Cardiac muscle cell (in vitro differentiated cells and primary cell): ENCODE data around the gene AUH. TPM values are rescaled to one million over a fixed set of nuclear protein-coding genes. Genes with fewer than 3 reads are reported as not detected.

Experiments
- DNase-seq, 2 donors: peaks; one replicate each; pipeline versions ENCODE4 v3.0.0 to v3.0.0-alpha.2; 2010 to 2017; ENCODE audit warnings: low read depth in 1 of 2, low spot score in 1 of 2
- H3K27ac ChIP-seq: fragments of 200-600 bp; sonication (generic); 2 replicates; pipeline ENCODE4 v1.5.1; 2016
- H3K27me3 ChIP-seq: fragments of 200-600 bp; sonication (generic); 2 replicates; pipeline ENCODE4 v1.6.0; 2016; ENCODE audit warnings: control low read depth
- H3K36me3 ChIP-seq: fragments of 200-600 bp; sonication (generic); 2 replicates; pipeline ENCODE4 v1.5.1; 2016; ENCODE audit warnings: control low read depth
- H3K4me1 ChIP-seq: fragments of 200-600 bp; sonication (generic); 2 replicates; pipeline ENCODE4 v1.8.1; 2017; ENCODE audit warnings: low read depth, mild to moderate bottlenecking, mixed run types
- H3K4me3 ChIP-seq: fragments of 200-600 bp; sonication (generic); 2 replicates; pipeline ENCODE4 v1.5.1; 2016; ENCODE audit warnings: mild to moderate bottlenecking
- H3K9me3 ChIP-seq: fragments of 200-600 bp; sonication (generic); 2 replicates; pipeline ENCODE4 v1.5.1; 2017; ENCODE audit warnings: low read depth, mild to moderate bottlenecking, control low read depth
- polyA plus RNA-seq: library from polyadenylated mRNA; unstranded; fragments of >200 nt; fragmentation: Nextera tagmentation; extraction: Ambion mirVana; gene quantifications from 2 replicates; pipeline ENCODE4 v1.2.1, GENCODE V29; 2016
- total RNA-seq: library from RNA; depleted of rRNA; stranded (reverse); fragments of >200 nt; gene quantifications from 2 replicates; pipeline ENCODE4 v1.2.3, GENCODE V29; 2016
- TF ChIP-seq, protein P1 (sequence below): IDR thresholded peaks from 2 replicates; pipeline ENCODE4 v1.5.1; 2012; ENCODE audit warnings: low read depth, mild to moderate bottlenecking, low read length

Gene AUH
- total and polyA plus RNA-seq, 2 experiments from 2014 or later = 52.0 to 68.8 TPM

GRCh38 chr9:91405343-91406077 is 43.8 kb upstream of the AUH start:
- TF ChIP-seq, protein P1, sequence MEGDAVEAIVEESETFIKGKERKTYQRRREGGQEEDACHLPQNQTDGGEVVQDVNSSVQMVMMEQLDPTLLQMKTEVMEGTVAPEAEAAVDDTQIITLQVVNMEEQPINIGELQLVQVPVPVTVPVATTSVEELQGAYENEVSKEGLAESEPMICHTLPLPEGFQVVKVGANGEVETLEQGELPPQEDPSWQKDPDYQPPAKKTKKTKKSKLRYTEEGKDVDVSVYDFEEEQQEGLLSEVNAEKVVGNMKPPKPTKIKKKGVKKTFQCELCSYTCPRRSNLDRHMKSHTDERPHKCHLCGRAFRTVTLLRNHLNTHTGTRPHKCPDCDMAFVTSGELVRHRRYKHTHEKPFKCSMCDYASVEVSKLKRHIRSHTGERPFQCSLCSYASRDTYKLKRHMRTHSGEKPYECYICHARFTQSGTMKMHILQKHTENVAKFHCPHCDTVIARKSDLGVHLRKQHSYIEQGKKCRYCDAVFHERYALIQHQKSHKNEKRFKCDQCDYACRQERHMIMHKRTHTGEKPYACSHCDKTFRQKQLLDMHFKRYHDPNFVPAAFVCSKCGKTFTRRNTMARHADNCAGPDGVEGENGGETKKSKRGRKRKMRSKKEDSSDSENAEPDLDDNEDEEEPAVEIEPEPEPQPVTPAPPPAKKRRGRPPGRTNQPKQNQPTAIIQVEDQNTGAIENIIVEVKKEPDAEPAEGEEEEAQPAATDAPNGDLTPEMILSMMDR = no peak
- H3K9me3 ChIP-seq = no peaks in the 10 kb centered on the region
- no peak overlapping the region for H3K4me3 ChIP-seq
- H3K4me1 ChIP-seq = peaks cover 5% of the 10 kb centered on the region
- peaks cover 16% of the 10 kb centered on the region for H3K36me3 ChIP-seq
- no peaks in the 10 kb centered on the region for H3K27me3 ChIP-seq
- H3K27ac ChIP-seq = no peak overlapping the region
- DNase-seq = no peak

DNA sequence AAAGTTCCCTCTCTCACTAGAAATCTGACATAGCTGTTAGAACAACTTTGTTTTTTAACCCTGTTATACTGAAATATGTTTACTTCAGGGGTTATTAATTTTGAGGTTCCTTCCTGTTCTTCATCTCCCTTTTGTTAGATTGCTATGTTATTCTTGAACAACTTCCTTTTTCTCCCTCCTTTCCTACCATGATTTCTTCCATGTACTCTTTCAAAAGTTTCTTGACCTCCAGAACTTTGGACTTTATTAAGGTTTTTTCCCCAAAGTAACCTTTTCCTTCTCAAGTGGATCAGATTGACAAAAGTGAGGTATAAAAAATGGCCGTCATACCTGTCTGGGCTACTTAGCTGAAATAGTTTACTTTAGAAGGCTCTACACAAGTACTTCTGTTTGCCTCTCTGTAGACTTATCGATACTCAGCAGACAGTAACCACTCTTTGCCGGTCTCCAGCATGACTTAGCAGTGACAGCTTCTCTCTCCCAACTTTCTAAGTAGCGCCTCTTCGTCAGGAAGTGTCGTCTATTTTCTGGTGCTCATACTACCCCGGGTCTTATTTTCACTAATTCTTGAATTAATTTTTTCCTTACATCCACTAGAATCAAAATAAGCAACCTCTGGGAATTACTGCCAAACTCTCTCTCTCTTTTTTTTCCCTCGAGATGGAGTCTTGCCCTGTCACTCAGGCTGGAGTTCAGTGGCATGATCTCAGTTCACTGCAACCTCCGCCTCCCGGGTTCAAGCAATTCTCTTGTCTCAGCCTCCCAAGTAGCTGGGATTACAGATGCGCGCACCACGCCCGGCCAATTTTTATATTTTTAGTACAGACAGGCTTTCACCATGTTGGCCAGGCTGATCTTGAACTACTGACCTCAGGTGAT is 42.2 kb upstream of the AUH start:
- TF ChIP-seq, protein P1 = no peak
- no peak for DNase-seq
- H3K4me3 ChIP-seq = no peak overlapping the region
- H3K4me1 ChIP-seq = peaks cover 5% of the 10 kb centered on the region
- no peaks in the 10 kb centered on the region for H3K9me3 ChIP-seq
- peaks cover under 1% of the 10 kb centered on the region for H3K36me3 ChIP-seq
- no peaks in the 10 kb centered on the region for H3K27me3 ChIP-seq
- no peak overlapping the region for H3K27ac ChIP-seq

DNA sequence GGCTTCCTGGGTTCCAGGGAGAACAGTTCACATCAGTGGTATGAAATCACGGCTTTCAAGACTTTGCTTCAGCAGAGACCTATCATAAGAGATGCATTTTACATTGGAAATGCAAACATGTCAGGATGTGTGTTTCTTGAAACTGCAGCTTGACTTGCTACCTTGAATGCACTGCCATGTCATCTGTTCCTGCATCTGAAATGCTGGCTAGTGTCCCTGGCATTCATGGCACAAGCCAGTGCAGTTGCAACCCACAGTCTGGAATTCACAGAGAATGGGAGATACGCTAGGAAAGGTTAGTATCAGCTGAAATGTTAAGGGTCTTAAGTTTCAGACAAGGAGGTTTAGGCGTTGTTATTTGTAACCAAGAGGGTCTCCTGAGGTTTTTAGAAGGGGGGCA is 37.2 kb upstream of the AUH start:
- no peaks in the 10 kb centered on the region for H3K4me1 ChIP-seq
- H3K9me3 ChIP-seq = no peaks in the 10 kb centered on the region
- H3K27me3 ChIP-seq = no peaks in the 10 kb centered on the region
- H3K27ac ChIP-seq = no peak overlapping the region
- H3K4me3 ChIP-seq = no peak overlapping the region
- H3K36me3 ChIP-seq = no peaks in the 10 kb centered on the region
- no peak for DNase-seq
- TF ChIP-seq, protein P1 = no peak

GRCh38 chr9:91395553-91396471 is 34.1 kb upstream of the AUH start:
- TF ChIP-seq, protein P1 = no peak

DNA sequence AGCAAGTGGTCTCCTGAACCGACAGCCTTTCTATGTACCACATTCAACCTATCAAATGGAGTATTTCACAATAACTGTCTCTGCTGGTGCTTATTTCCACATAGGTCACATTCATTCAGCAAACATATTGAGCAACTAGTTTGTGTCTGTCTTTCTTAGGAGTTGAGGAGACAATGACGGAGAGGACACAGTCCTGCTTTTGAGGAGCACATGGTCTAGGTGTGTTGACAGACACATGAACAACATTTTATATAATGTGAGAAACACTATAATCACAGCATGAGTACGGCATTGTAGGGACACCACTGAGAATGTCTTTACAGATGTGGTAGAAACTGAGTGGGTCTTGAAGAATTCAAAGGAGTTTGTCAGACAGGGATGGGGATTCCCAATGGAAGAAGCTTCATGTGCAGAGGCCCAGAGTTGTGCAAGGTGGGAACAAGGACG is 33.4 kb upstream of the AUH start:
- H3K4me3 ChIP-seq = no peak overlapping the region

More at GRCh38 chr9:91395553-91396471, 34.1 kb upstream of the AUH start:
- peak in 1 of 2 donors; percentile 89 for DNase-seq
- no peaks in the 10 kb centered on the region for H3K27me3 ChIP-seq
- no peaks in the 10 kb centered on the region for H3K4me1 ChIP-seq
- no peak overlapping the region for H3K4me3 ChIP-seq
- no peaks in the 10 kb centered on the region for H3K9me3 ChIP-seq
- H3K36me3 ChIP-seq = no peaks in the 10 kb centered on the region
- H3K27ac ChIP-seq = no peak overlapping the region

More for the DNA sequence above, 33.4 kb upstream of the AUH start:
- H3K27ac ChIP-seq = no peak overlapping the region
- no peaks in the 10 kb centered on the region for H3K27me3 ChIP-seq
- TF ChIP-seq, protein P1 = no peak
- no peaks in the 10 kb centered on the region for H3K4me1 ChIP-seq
- DNase-seq = peak in 1 of 2 donors; percentile 83
- H3K9me3 ChIP-seq = no peaks in the 10 kb centered on the region
- no peaks in the 10 kb centered on the region for H3K36me3 ChIP-seq
